ENCODE data around the gene KRT16. TPM values are rescaled to one million over a fixed set of nuclear protein-coding genes. Genes with fewer than 3 reads are reported as not detected.

KRT16 gene
- total and polyA plus RNA-seq, 10 of the 15 experiments (the other 5 are each of a cell fraction or from before 2014, with no cell fraction given) = 0.07 TPM; not detected in 9

GRCh38 chr17:41580244-41580575, 32.4 kb downstream of the KRT16 start:
- ChIA-PET CTCF (interaction anchor here (0.6 to 1.4 kb wide), 9 partner anchors 8 to 181 kb away, joined by 3 to 6 read pairs (median 3); no protein-coding TSS in a partner anchor), RAD21 (ENCODE audit: unreplicated experiment) (interaction anchor here (1.4 to 2.6 kb wide), 2 partner anchors 68 to 83 kb away, joined by 4 to 14 read pairs; no protein-coding TSS in a partner anchor), SMC1A (ENCODE audit: uncharacterized antibody, unreplicated experiment) (interaction anchor here (1.1 to 1.4 kb wide), 2 partner anchors 81 to 83 kb away, joined by 3 to 7 read pairs; no protein-coding TSS in a partner anchor), POLR2A (no interaction called here)
- Histone ChIP-seq H3K4me3 (no peak overlapping the region), H3K27ac (ENCODE audit: control insufficient read depth, insufficient read depth) (no peak overlapping the region), H4K20me1 (ENCODE audit: control insufficient read depth, insufficient read depth) (no peaks in the 10 kb centered on the region), H2AFZ (ENCODE audit: control insufficient read depth, low read depth, low read length) (no peak overlapping the region), H3K9me3 (replicated peaks; ENCODE audit: control insufficient read depth, insufficient read depth, low read length) (no peaks in the 10 kb centered on the region), H3K79me2 (ENCODE audit: control insufficient read depth, insufficient read depth, low read length) (no peaks in the 10 kb centered on the region), H3K4me1 (ENCODE audit: control insufficient read depth, insufficient read depth, low read length) (no peaks in the 10 kb centered on the region), H3K4me2 (ENCODE audit: control insufficient read depth, insufficient read depth) (no peak overlapping the region), H3K36me3 (ENCODE audit: control insufficient read depth in 2 of 2, insufficient read depth in 2 of 2, low read length in 1 of 2) (no peaks in the 10 kb centered on the region), H3K9ac (ENCODE audit: control insufficient read depth, insufficient read depth, low read length) (no peak overlapping the region), H3K27me3 (replicated peaks in 1 of 2; ENCODE audit: control insufficient read depth in 2 of 2, insufficient read depth in 2 of 2, low read length in 1 of 2) (no peaks in the 10 kb centered on the region; a peak in 3 of 4 replicates)
- intact Hi-C loops (cut with micrococcal nuclease; ENCODE audit: unreplicated experiment) = no loop called here
- FAIRE-seq (no peak), DNase-seq (ENCODE audit: low read depth, low spot score) (no peak), ATAC-seq (no peak)
- BruUV-seq (replicated peaks) = no TSS peak
- in situ Hi-C loops (cut with MboI) = no loop called here
- TF ChIP-seq PAX8 (IDR thresholded peaks at IDR 0.05) (no peak), RAD21 (IDR thresholded peaks at IDR 0.05; ENCODE audit: insufficient read depth, low read depth, low read length) (no peak), SREBF2 (IDR thresholded peaks at IDR 0.05; ENCODE audit: low read length) (no peak), PKNOX1 (IDR thresholded peaks at IDR 0.05) (no peak), FOXM1 (IDR thresholded peaks at IDR 0.05; ENCODE audit: low read depth, low read length) (no peak), IRF5 (IDR thresholded peaks at IDR 0.05; ENCODE audit: borderline replicate concordance) (no peak)
- 11% methylated on average over 2 of the region's 2 CpGs for WGBS (ENCODE audit: insufficient coverage, insufficient replicate concordance, low lambda C conversion rate, missing lambda C conversion rate)
